HG02943 (cell line): ENCODE data around the gene PAX6.
"Not testable (repeated sequence)": the region's sequence is repeated elsewhere in the genome, so short reads cannot be mapped to it uniquely, and the experiment has no call there.

Experiments used
- ATAC-seq: cut with Tn5 transposase; IDR thresholded peaks from one replicate; pipeline ENCODE4 v1.9.1; 2021; ENCODE audit warnings: mild to moderate bottlenecking, low read depth, moderate library complexity; ENCODE audit not compliant: unreplicated experiment

Gene PAX6

GRCh38 chr11:31779374-31779791, 31.7 kb downstream of the PAX6 start:
- ATAC-seq: no peak

GRCh38 chr11:31772412-31772811, 38.7 kb downstream of the PAX6 start:
- ATAC-seq: no peak

GRCh38 chr11:31770011-31770700, 41.0 kb downstream of the PAX6 start:
- ATAC-seq: no peak

GRCh38 chr11:31768749-31769640, 42.1 kb downstream of the PAX6 start:
- no peak for ATAC-seq

GRCh38 chr11:31767685-31768084, 43.4 kb downstream of the PAX6 start:
- ATAC-seq: no peak

GRCh38 chr11:31767066-31767465, 44.1 kb downstream of the PAX6 start:
- no peak for ATAC-seq

GRCh38 chr11:31764766-31765165, 46.4 kb downstream of the PAX6 start:
- ATAC-seq: no peak

GRCh38 chr11:31764261-31764660, 46.9 kb downstream of the PAX6 start:
- no peak for ATAC-seq

GRCh38 chr11:31763296-31763695, 47.8 kb downstream of the PAX6 start:
- no peak for ATAC-seq

GRCh38 chr11:31761636-31762035, 49.5 kb downstream of the PAX6 start:
- no peak for ATAC-seq

- no peak for ATAC-seq
Measured at GRCh38 chr11:31757260-31757835, 53.8 kb downstream of the PAX6 start.

- ATAC-seq: no peak
Measured at GRCh38 chr11:31747581-31747980, 63.5 kb downstream of the PAX6 start.

- ATAC-seq: not testable (repeated sequence)
Measured at GRCh38 chr11:31740731-31741368, 70.3 kb downstream of the PAX6 start.

- ATAC-seq: no peak
Measured at GRCh38 chr11:31740131-31740530, 71.0 kb downstream of the PAX6 start.
